GM21526 (cell line): ENCODE measurements around the gene SHF.
"Not testable (repeated sequence)": the region's sequence is repeated elsewhere in the genome, so short reads cannot be mapped to it uniquely, and the experiment has no call there.

Experiments
- ATAC-seq: cut with Tn5 transposase; IDR thresholded peaks from one replicate; pipeline ENCODE4 v1.9.1; 2021; ENCODE audit warnings: moderate library complexity; ENCODE audit not compliant: unreplicated experiment, low FRiP score

The SHF gene

GRCh38 chr15:45149060-45149459 lies 38.7 kb downstream of the SHF start:
- no peak for ATAC-seq

GRCh38 chr15:45148076-45149059 lies 39.4 kb downstream of the SHF start:
- no peak for ATAC-seq

GRCh38 chr15:45147606-45148005 lies 40.2 kb downstream of the SHF start:
- no peak for ATAC-seq

GRCh38 chr15:45146405-45146804 lies 41.4 kb downstream of the SHF start:
- ATAC-seq, result no peak

- ATAC-seq, result no peak
Observed at GRCh38 chr15:45144775-45145174, 43.0 kb downstream of the SHF start.

GRCh38 chr15:45143946-45144345 lies 43.8 kb downstream of the SHF start:
- no peak for ATAC-seq

- ATAC-seq, result no peak
Observed at GRCh38 chr15:45143056-45143455, 44.7 kb downstream of the SHF start.

- ATAC-seq, result no peak
Observed at GRCh38 chr15:45141386-45141785, 46.4 kb downstream of the SHF start.

- ATAC-seq, result no peak
Observed at GRCh38 chr15:45140557-45141250, 47.1 kb downstream of the SHF start.

GRCh38 chr15:45139770-45140169 lies 48.0 kb downstream of the SHF start:
- ATAC-seq, result no peak

GRCh38 chr15:45138814-45139765 lies 48.7 kb downstream of the SHF start:
- no peak for ATAC-seq

GRCh38 chr15:45137703-45138102 lies 50.1 kb downstream of the SHF start:
- no peak for ATAC-seq

GRCh38 chr15:45136378-45136764 lies 51.4 kb downstream of the SHF start:
- no peak for ATAC-seq

- not testable (repeated sequence) for ATAC-seq
Observed at GRCh38 chr15:45135705-45136377, 51.9 kb downstream of the SHF start.

- no peak for ATAC-seq
Observed at GRCh38 chr15:45134682-45135604, 52.8 kb downstream of the SHF start.

GRCh38 chr15:45134046-45134445 lies 53.7 kb downstream of the SHF start:
- no peak for ATAC-seq

GRCh38 chr15:45133561-45133920 lies 54.2 kb downstream of the SHF start:
- no peak for ATAC-seq

- ATAC-seq, result no peak
Observed at GRCh38 chr15:45132844-45133560, 54.8 kb downstream of the SHF start.
